GM18870 (cell line): Measurements from ENCODE around the gene SH2B2.
"Not testable (repeated sequence)": the region's sequence is repeated elsewhere in the genome, so short reads cannot be mapped to it uniquely, and the experiment has no call there.

Experiments
- ATAC-seq: cut with Tn5 transposase; IDR thresholded peaks from one replicate; pipeline ENCODE4 v1.9.1; 2021; ENCODE audit warnings: moderate library complexity; ENCODE audit not compliant: unreplicated experiment

The SH2B2 gene

DNA sequence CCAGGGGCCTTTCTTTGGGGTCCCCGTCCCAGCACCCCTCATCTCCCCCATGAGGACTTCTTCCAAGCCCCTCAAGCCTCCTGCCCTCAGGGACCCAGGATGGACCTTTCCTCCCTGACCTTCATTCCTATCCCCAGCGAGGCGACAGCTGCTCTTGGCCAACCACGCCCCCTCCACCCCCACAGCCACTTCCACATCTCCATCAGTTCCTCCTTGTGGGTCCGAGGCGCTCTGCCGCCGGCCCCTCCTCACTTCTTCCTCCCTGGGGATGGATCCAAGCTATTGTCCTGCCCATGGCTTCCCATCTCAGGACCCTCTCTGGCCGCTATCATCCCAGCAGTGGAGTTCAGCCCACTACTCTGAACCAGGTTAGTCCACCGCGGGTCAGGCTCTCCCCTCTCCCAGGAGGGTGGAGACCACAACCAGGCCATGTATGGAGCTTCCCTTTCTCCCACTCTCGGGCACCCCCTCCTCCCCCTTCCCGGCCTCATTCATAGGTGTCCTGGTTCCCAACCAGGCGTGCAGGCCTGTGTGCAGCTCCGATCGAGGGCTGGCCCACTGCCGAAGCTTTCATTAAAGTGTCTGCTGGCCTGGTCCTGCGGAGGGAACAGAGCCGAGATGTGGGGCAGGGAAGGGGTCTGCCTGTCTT, 1.7 kb upstream of the SH2B2 start:
- ATAC-seq, result no peak

DNA sequence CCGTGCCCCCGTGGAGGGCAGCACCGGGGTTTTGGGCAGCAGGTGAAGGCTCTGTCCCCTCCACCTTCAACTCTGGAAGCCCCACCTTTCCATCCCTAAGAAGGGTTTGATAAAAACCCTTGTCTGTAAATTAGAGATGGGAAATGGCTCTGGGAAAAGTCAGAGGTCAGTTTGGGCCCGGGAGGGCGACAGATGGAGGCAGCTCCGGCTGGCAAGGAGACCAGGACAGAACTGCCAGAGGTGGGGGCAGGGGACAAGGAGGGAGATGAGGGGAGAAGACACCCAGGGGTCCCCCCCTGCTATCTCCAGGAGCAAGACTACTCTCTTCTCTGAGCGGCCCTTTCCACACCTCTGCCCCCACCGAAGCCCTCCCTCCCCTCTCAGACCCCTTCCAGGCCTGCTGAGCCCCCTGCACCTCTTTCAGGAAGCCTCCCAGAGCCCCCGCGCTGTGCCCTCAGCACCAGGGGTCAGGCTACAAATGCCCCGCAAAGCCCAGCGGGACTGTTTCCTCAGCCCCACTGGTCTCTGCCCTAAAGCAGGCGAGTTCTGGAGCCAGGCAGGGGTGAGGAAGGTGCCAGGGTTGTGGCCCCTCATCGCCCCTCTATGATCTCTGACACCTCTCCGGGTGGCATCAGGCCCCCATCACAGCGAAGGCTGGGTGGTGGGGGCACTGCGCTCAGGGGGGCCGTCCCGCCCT, 980 bp upstream of the SH2B2 start:
- no peak for ATAC-seq

- no peak for ATAC-seq
Observed at GRCh38 chr7:102287111-102287980, 678 bp downstream of the SH2B2 start.

DNA sequence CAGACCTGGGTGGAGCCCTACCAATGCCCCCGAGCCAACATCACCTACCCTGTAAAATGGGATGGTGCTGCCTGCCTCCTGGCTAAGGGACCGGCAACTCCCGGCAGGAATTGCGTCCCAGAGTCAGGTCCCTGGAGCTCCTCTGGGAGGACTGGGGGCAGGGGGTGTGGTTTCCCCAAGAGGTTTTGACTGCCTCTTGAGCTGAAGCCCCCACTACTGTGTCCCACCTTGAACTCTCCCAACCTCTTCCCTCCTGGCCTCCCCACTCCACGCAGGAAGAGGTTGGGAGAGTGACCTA, 1.3 kb downstream of the SH2B2 start:
- no peak for ATAC-seq

- ATAC-seq, result no peak
Observed at GRCh38 chr7:102288285-102288930, 1.7 kb downstream of the SH2B2 start.

GRCh38 chr7:102289057-102289456, 2.4 kb downstream of the SH2B2 start:
- no peak for ATAC-seq

GRCh38 chr7:102291056-102291915, 4.6 kb downstream of the SH2B2 start:
- ATAC-seq, result peak; percentile 56

DNA sequence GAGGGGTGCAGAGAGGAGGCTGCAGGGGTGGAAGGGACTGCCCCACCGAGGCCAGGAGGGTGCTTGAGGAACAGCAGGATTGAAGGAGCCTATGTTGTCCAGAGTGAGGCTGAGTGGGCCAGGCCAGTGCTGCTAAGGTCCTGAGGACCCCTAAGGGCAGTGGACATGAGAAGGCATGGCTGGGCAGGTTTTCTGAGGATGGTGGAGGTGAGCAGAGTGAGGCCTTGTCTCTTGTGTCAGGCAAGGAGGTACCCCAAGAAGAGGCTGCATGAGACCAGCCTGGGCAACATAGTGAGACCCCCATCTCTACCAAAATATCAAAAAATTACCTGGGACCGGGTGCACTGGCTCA, 5.2 kb downstream of the SH2B2 start:
- no peak for ATAC-seq

DNA sequence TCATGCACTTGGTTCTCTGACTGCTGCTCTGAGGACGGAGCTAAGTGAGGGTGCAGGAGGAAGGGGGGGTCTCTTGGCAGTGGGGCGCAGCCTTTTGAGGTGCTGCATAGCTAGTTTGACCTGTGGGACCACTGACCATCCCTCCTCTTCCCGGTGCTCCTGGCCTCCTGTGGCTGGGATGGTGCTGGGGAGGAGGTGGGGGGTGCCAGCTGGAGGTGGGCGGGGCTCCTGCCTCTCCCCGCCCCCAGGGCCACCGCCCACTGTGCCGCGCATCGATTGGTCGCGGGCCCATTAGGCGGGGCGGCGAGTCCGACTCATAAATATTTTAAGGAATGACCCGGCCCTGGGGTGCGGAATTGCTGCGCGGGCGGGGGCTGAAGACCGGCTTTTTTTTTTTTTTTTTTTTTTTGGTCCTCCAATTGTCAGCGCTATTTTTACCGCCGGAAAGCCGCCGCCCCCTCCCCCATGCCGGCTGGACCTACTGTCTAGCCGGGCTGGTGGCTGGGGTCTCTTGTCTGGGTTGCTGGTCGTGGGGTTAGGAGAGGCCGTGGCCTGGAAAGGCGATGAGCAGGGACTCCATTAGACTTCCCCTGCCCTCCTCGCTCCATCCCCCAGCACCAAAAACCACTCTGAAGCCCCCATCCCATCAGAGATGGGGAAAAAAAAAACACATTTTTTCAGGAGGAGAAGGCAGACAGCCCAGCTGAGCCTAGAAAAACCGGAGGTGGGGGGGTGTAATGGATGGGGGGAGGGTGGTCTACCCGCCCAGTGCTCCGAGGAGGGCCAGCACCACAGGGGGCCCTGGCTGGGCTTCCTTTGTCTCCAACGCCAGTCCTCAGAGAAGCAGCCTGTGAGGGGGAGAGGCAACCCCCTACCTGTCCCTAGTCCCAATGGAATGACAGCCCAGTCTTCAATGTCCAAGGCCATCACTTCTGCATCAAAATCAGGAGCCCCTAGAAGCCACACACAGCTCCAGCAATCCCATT, 6.4 kb downstream of the SH2B2 start:
- ATAC-seq, result no peak

- no peak for ATAC-seq
Observed at GRCh38 chr7:102294589-102294988, 7.9 kb downstream of the SH2B2 start.

GRCh38 chr7:102295346-102296178, 8.9 kb downstream of the SH2B2 start:
- ATAC-seq, result no peak

GRCh38 chr7:102296179-102296438, 9.4 kb downstream of the SH2B2 start:
- no peak for ATAC-seq

- no peak for ATAC-seq
Observed at GRCh38 chr7:102296514-102296913, 9.8 kb downstream of the SH2B2 start.

- ATAC-seq, result no peak
Observed at GRCh38 chr7:102297487-102298218, 11.0 kb downstream of the SH2B2 start.

DNA sequence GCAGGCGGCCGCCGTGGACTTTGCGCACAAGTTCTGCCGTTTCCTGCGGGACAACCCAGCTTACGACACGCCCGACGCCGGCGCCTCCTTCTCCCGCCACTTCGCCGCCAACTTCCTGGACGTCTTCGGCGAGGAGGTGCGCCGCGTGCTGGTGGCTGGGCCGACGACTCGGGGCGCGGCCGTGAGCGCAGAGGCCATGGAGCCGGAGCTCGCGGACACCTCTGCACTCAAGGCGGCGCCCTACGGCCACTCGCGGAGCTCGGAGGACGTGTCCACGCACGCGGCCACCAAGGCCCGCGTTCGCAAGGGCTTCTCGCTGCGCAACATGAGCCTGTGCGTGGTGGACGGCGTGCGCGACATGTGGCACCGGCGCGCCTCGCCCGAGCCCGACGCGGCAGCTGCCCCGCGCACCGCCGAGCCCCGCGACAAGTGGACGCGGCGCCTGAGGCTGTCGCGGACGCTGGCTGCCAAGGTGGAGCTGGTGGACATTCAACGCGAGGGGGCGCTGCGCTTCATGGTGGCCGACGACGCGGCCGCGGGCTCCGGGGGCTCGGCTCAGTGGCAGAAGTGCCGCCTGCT, 14.1 kb downstream of the SH2B2 start:
- no peak for ATAC-seq

- ATAC-seq, result not testable (repeated sequence)
Observed at GRCh38 chr7:102301367-102301766, 14.7 kb downstream of the SH2B2 start.

DNA sequence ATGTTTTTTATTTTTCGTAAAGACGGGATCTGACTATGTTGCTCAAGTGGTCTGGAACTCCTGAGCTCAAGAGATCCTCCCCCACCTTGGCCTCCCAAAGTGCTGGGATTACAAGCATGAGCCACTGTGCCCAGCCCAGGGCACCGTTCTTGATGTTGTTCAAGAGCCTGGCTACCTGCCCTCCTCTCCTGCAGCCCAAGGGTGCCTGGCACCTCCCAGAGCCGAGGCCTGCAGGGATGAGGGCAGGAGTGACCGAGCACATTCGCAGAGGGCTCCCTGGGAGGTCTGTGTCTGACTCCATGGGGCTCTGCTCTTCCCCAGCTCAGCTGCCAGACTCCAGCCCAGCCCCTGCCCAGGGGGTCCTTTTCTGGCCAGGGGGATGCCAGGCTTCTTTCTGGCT, 15.4 kb downstream of the SH2B2 start:
- no peak for ATAC-seq
